NT2/D1 (cell line): ENCODE results near the gene LRRC59.

ENCODE experiments used
- YY1 ChIP-seq: IDR thresholded peaks from 2 replicates; pipeline ENCODE4 v1.6.1; 2011; ENCODE audit not compliant: insufficient read length, insufficient read depth
- ZNF274 ChIP-seq: IDR thresholded peaks from 2 replicates; pipeline ENCODE4 v1.6.1; 2011; ENCODE audit warnings: mild to moderate bottlenecking, low read depth, low read length

DNA sequence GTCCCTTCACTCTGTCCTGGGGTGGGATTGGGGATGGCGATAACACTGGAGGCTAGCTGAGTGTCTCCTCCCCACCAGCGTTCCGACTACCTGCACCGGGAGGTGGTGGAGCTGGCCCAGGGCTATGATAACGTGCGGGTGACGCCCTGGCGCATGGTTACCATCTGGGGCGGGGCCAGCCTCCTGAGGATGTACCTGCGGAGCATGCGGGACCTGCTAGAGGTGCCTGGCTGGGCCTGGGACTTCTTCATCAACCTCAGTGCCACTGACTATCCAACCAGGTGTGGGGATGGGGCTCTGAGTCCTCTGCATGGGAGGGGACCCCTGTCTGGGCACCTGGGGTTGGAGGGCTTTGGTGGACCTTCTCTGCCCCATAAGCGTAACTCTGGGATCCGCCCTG, 42.5 kb downstream of the LRRC59 start:
- TF ChIP-seq ZNF274 (no peak), YY1 (no peak)
